Stimulated activated CD4-positive, alpha-beta T cell treated with anti-CD3 and anti-CD28 coated beads, Interleukin-12 subunit alpha, Interleukin-12 subunit beta, amount 100 ng/mL, for 24 hours (primary cell): ENCODE data around the gene CLCA2.
"Not testable (repeated sequence)": the region's sequence is repeated elsewhere in the genome, so short reads cannot be mapped to it uniquely, and the experiment has no call there.

Experiments used
- DNase-seq, 2 experiments: peaks; one replicate each; pipeline ENCODE4 v3.0.0-alpha.2; 2020; ENCODE audit warnings: low read depth in 2 of 2

Gene CLCA2

DNA sequence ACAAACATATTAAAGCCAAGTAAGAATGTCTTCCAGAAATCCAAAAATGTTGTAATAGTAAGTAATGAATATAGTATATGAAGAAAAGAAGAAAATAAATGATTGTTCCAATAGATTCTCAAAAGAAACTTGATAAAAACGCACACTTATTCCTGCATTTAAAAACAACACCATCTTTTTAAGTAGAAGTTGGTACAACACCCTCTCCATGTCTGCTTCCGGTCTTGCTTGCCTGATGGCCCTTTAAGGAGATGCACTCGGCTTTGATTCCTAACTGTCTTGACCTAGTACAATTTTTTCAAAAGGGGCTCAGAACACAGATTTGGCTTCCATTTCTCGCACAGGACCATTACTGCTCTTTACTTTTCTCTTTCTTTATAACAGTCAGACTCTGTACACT is 53.7 kb downstream of the CLCA2 start:
- DNase-seq, result no peak

DNA sequence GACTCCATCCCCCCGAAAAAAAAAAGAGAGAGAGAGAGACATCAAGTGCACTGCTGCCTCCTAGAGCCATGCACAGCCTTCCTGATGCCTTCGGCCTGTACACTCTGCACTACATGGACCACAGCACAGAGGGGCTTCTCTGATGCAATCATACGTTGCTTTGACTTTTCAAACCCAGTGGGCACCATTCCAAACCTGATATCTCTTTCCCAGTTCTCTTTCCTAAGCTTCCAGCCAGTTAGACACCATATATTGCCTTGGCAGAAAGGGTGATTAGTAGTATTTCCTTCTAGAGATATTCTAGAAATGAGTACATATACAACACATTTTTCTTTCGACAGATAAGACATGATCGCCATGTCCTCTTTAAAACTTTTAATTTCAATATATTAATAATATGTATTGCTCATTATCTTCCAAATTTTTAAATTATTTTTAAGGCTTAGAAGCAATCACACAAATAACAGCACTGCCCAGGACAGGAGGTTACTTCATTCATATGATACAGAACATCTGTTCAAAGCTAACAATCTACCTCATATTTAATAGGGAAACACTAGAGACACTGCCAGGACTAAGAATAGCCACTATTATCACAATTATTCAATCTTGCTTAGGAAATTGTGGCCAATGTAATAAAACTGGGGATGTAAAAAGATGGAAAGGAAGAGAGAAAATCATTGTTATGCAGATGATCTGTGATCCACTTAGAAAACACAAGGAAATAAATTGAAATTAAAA is 54.6 kb downstream of the CLCA2 start:
- DNase-seq, result no peak

DNA sequence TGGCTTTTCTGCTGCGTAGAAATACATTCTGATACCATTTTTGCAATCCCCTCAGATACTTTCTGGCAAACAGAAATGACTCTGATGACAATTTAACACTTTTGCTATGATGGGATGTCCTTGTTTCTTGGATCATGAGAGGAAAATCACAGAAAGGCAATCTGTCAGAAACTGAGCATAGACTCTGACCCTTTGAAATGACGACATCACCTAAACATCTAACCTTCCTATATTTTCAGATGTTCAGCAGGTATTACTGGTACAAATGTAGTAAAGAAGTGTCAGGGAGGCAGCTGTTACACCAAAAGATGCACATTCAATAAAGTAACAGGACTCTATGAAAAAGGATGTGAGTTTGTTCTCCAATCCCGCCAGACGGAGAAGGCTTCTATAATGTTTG is 58.0 kb downstream of the CLCA2 start:
- no peak for DNase-seq

GRCh38 chr1:86487131-86487810 is 63.3 kb downstream of the CLCA2 start:
- no peak for DNase-seq

DNA sequence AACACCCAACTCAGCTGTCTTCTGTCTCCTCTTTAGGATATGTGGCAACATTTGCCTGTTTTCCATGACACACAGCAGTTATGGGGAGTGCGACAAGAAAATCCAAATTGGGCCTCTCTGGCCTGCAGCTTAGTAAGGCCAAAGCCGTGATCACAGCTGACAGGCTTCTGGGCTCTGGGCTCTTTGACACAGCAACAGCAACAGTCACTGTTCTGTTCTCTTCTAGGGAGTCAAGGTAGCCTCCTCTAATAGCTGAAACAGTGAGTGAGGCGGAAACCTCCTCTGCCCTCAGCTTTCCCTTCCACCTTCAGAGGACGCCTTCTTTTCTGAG is 63.8 kb downstream of the CLCA2 start:
- DNase-seq, result no peak

GRCh38 chr1:86489242-86489878 is 65.4 kb downstream of the CLCA2 start:
- no peak for DNase-seq

DNA sequence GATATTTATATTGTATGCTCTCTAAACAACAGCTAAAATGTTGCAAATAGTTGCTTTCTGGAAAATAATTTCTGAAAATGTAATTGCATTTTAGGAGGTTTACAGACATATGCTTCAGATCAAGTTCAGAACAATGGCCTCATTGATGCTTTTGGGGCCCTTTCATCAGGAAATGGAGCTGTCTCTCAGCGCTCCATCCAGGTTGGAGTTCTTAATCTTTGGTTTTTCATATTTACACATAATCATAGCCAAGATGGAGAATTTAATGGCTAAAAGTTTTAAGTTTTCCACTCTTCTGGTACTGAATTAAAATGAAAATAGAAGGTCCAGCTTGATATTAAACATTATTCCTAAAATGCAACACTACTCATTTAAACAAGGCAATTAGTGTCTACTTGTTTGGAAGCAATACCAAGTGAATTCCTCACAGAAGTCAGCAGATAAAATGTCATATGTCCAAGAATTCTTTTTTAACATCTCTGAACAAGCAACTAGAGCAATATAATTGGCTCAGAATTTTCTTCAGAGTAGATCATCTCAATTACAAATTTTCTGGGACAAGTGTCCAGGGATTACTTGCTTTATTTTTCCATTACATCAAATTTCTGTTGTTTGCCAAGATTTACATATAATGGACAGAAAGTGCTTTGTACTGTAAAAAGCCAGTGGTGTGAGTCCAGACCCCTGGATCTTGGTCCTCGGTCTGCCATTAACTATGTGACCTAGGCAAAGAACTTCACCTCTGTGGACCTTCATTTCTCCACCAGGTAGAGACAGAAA is 67.4 kb downstream of the CLCA2 start:
- DNase-seq, result no peak

- no peak for DNase-seq
These were observed 74.3 kb downstream of the CLCA2 start for GRCh38 chr1:86498281-86498680.

DNA sequence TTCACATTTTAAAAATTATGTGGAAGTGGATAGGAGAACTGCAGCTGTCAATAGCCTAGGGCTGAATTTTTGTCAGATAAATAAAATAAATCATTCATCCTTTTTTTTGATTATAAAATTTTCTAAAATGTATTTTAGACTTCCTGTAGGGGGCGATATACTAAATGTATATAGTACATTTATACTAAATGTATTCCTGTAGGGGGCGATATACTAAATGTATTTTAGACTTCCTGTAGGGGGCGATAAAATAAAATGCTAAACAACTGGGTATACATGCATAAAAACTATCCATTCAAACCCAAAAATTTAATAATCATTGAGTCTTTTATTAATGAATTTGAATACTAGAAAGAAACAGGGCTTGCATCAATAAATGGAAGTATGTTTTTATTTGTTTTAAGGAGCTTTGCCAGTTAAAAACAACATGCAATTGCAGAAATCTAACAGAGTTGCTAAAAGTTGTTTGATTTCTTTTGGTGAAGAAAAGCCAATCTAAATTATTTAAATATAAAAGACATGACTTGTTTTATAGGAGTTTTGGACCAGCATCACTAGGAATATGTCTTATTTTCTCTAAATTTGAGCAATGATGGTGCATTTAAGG is 76.1 kb downstream of the CLCA2 start:
- DNase-seq, result no peak

DNA sequence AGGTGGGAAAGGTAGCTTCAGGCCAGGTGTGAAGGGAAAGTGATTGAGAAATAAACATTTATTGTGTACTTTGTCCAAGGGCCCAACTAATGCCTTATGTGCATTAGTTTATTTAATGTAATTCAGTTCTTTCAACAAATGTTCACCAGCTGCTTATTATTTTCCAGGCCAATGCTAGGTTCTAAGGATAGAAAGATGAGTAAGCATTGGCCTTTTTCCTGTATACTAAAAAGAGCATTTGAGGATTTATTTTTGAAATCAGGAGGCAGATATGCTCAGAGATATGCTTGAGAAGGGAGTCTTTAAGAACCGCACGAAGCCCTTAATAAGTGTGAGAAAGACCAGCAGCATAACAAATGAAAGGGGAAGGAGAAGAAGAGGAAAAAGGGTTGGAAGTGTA is 76.7 kb downstream of the CLCA2 start:
- DNase-seq, result no peak

DNA sequence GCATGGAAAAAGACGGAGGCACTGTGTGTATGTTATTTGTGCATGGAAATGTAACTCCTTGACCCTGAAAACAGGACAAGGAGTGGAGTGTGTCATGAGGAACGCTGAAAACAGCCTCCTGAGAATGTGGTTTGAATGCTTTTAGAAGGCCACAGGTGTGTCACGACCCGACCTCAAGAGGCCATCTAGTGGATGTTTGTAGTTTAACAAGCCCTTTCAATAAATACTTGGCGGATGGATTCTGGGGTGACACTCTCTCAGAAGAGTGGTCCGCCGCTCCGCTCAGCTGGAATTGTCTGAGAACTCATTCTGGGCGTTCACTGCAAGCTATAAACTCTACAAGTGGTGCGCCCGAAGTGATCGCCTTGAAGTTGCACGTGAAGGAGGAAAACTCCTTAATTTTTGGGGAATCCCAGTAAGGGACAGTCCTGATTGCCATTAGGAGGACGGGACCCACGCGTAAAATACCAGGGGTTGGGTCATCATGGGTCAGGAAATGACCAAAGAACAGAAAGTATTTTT is 78.2 kb downstream of the CLCA2 start:
- DNase-seq, result not testable (repeated sequence)

GRCh38 chr1:86502721-86503405 is 78.9 kb downstream of the CLCA2 start:
- no peak for DNase-seq

GRCh38 chr1:86503406-86504136 is 79.6 kb downstream of the CLCA2 start:
- no peak for DNase-seq

DNA sequence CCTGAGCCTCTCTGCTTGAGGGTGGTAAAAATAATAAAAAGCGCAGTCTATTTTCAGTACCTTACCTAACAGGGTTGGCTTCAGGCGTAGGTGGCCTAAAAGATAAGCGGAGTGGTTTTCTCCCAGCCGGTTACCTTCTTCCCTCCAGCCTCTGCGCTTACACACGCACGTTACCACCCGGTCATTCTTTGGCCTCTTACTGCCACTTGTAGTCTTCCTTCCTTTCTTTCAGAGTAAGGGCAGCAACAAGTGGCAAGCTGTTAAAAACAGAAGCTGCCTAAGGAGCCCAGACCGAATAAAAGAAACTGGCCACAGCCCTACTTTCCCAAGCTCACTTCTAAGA is 80.1 kb downstream of the CLCA2 start:
- no peak for DNase-seq

DNA sequence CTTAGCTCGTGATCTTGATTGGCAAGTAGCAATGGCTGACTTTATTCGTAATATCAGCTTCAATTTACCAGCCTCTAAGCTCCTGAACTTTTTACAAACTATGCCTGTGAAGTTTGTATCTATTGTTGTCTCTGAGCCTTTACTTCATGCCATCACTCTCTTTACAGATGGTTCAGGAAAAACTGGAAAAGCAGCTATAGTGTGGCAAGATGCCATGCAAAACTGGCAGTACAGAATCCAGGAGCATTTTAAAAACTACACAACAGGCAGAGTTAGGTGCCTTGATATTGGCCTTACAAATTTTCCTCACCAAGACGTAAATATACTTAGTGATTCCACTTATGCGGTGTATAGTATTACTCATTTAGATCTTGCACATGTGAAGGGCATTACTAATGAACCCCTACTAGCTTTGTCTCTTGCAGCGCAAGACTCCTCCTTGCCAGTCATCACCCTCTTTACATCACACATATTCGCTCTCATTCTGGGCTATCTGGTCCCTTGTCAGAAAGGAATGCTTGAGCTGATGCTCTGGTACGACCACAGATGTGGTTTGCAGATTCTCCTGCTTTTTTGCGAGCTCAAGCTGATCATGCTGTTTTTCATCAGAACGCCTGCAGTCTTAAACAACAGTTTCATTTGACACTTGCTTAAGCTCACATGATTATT is 81.1 kb downstream of the CLCA2 start:
- DNase-seq, result no peak

GRCh38 chr1:86505564-86505902 is 81.6 kb downstream of the CLCA2 start:
- DNase-seq, result no peak
